ENCODE measurements around the gene CCNA1. TPM values are rescaled to one million over a fixed set of nuclear protein-coding genes. Genes with fewer than 3 reads are reported as not detected.

Gene CCNA1
- total and polyA plus RNA-seq, 10 of the 15 experiments (the other 5 are each of a cell fraction or from before 2014, with no cell fraction given), result 0.38 to 6.0 (median 1.1) TPM

- Histone ChIP-seq H3K4me2 (ENCODE audit: control insufficient read depth, insufficient read depth) (no peak overlapping the region), H3K36me3 (ENCODE audit: control insufficient read depth in 2 of 2, insufficient read depth in 2 of 2, low read length in 1 of 2) (no peaks in the 10 kb centered on the region), H3K27me3 (replicated peaks in 1 of 2; ENCODE audit: control insufficient read depth in 2 of 2, insufficient read depth in 2 of 2, low read length in 1 of 2) (no peaks in the 10 kb centered on the region), H3K9ac (ENCODE audit: control insufficient read depth, insufficient read depth, low read length) (no peak overlapping the region), H3K27ac (ENCODE audit: control insufficient read depth, insufficient read depth) (no peak overlapping the region), H4K20me1 (ENCODE audit: control insufficient read depth, insufficient read depth) (no peaks in the 10 kb centered on the region), H3K9me3 (replicated peaks; ENCODE audit: control insufficient read depth, insufficient read depth, low read length) (no peaks in the 10 kb centered on the region), H3K4me3 (no peak overlapping the region), H2AFZ (ENCODE audit: control insufficient read depth, low read depth, low read length) (no peak overlapping the region), H3K79me2 (ENCODE audit: control insufficient read depth, insufficient read depth, low read length) (no peaks in the 10 kb centered on the region), H3K4me1 (ENCODE audit: control insufficient read depth, insufficient read depth, low read length) (no peaks in the 10 kb centered on the region)
- SMC1A ChIA-PET (ENCODE audit: uncharacterized antibody, unreplicated experiment), result interaction anchor here (4.0 kb wide), 1 partner anchor 282 kb away, joined by 20 read pairs; no protein-coding TSS in a partner anchor
- intact Hi-C loops (cut with micrococcal nuclease; ENCODE audit: unreplicated experiment) (no loop called here), in situ Hi-C loops (cut with MboI) (no loop called here)
- DNase-seq (ENCODE audit: low read depth, low spot score) (no peak), FAIRE-seq (no peak), ATAC-seq (no peak)
- TF ChIP-seq FOXM1 (IDR thresholded peaks at IDR 0.05; ENCODE audit: low read depth, low read length) (no peak), BMI1 (IDR thresholded peaks at IDR 0.05; ENCODE audit: borderline replicate concordance) (no peak), SMC3 (IDR thresholded peaks at IDR 0.05; ENCODE audit: borderline replicate concordance, low read length) (no peak), HCFC1 (IDR thresholded peaks at IDR 0.05; ENCODE audit: low read length) (no peak), EED (IDR thresholded peaks at IDR 0.05; ENCODE audit: low read depth) (no peak), SUPT20H (IDR thresholded peaks at IDR 0.05; ENCODE audit: borderline replicate concordance, control insufficient read depth, low read depth, low read length) (no peak), REST (IDR thresholded peaks at IDR 0.05; ENCODE audit: low read depth, low read length) (no peak), POU2F2 (IDR thresholded peaks at IDR 0.05; ENCODE audit: borderline replicate concordance, low read depth, low read length) (no peak), JUNB (IDR thresholded peaks at IDR 0.05) (no peak), LARP7 (IDR thresholded peaks at IDR 0.05) (no peak), ZBED1 (IDR thresholded peaks at IDR 0.05; ENCODE audit: borderline replicate concordance) (no peak), NRF1 (conservative IDR thresholded peaks at IDR 0.05; ENCODE audit: low read depth, low read length) (no peak), RAD21 (IDR thresholded peaks at IDR 0.05; ENCODE audit: insufficient read depth, low read depth, low read length) (no peak), TCF7 (IDR thresholded peaks at IDR 0.05; ENCODE audit: borderline replicate concordance) (no peak)
- POLR2A ChIA-PET, result no interaction called here
- RAD21 ChIA-PET (ENCODE audit: unreplicated experiment), result interaction anchor here (1.1 to 1.4 kb wide), 3 partner anchors 35 to 528 kb away, joined by 3 to 6 read pairs (median 4); no protein-coding TSS in a partner anchor
- WGBS (ENCODE audit: insufficient coverage, insufficient replicate concordance, low lambda C conversion rate, missing lambda C conversion rate), result 0% methylated on average over 1 of the region's 1 CpG
- CTCF ChIA-PET, result interaction anchor here (0.8 to 3.8 kb wide), 5 partner anchors 15 to 543 kb away, joined by 3 to 23 read pairs (median 7); no protein-coding TSS in a partner anchor
- no TSS peak for BruUV-seq (replicated peaks)
Measured at GRCh38 chr13:36454121-36454520, 21.8 kb downstream of the CCNA1 start.

Measured in GM12878 (cell line).